Thyroid gland (tissue), 4 donors: ENCODE measurements around the gene CHFR.

Experiments used
- CTCF ChIP-seq, 6 experiments: fragments of 200-600 bp in 3 of 6; fragments of 450-650 bp in 3 of 6; sonication (generic) in 3 of 6; IDR thresholded peaks; one replicate each; pipeline ENCODE4 v1.5.1; 2016 to 2019; ENCODE audit warnings: antibody characterized with exemption in 6 of 6, mild to moderate bottlenecking in 2 of 6, inconsistent platforms in 1 of 6, moderate library complexity in 1 of 6
- POLR2A ChIP-seq, 2 donors: fragments of 450-650 bp; IDR thresholded peaks; one replicate each; pipeline ENCODE4 v1.6.1; 2017; ENCODE audit warnings: antibody characterized with exemption in 2 of 2, mild to moderate bottlenecking in 2 of 2, moderate library complexity in 1 of 2

- TF ChIP-seq CTCF (IDR thresholded peaks at IDR 0.05), result no peak
- no peak for TF ChIP-seq POLR2A (IDR thresholded peaks at IDR 0.05)
Observed at GRCh38 chr12:132833341-132833740, 54.1 kb downstream of the CHFR start.
